ENCODE data around the gene GRM1.

DNA sequence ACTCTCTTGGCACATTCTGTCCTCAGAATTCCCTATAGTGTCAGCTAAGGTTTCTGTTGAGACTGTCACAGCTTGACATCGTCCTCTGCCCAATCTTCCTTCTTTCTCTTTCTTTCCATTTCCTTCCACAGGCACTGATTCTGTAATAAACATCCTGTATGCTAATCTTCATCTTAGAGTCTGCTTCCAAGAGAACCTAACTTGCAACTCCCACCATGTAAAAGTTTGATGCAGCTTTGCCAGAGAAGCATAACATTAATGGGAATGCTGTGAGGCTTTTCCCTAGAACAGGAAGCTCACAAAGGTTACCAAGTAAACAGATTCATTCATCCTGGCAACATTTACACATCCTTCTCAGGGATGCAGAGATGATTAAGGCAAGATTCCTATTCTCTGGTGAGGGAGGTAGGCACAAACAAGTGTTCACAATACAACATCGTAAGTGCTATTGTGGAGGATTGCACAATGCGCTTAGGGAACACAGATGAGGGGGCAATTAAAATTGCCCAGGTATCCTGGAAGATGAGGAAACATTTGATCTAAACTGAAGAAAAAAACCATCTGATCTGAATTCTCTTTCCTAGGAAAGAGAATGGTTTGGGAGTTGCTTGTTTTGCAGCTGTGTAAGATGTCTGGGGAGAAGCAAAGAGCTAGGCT, 74.7 kb downstream of the GRM1 start:
- TF ChIP-seq, protein P1, sequence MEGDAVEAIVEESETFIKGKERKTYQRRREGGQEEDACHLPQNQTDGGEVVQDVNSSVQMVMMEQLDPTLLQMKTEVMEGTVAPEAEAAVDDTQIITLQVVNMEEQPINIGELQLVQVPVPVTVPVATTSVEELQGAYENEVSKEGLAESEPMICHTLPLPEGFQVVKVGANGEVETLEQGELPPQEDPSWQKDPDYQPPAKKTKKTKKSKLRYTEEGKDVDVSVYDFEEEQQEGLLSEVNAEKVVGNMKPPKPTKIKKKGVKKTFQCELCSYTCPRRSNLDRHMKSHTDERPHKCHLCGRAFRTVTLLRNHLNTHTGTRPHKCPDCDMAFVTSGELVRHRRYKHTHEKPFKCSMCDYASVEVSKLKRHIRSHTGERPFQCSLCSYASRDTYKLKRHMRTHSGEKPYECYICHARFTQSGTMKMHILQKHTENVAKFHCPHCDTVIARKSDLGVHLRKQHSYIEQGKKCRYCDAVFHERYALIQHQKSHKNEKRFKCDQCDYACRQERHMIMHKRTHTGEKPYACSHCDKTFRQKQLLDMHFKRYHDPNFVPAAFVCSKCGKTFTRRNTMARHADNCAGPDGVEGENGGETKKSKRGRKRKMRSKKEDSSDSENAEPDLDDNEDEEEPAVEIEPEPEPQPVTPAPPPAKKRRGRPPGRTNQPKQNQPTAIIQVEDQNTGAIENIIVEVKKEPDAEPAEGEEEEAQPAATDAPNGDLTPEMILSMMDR (conservative IDR thresholded peaks at IDR 0.05 in 1 of 2, IDR thresholded peaks at IDR 0.05 in 1 of 2; ENCODE audit: extremely low read depth in 1 of 2, insufficient read depth in 1 of 2, low read depth in 1 of 2, low read length in 2 of 2): no peak
- TF ChIP-seq EZH2 (IDR thresholded peaks at IDR 0.05; ENCODE audit: borderline replicate concordance, low read length): no peak
